Epidermal melanocyte (primary cell): ENCODE measurements around the gene ARL5B.

Source experiments
- DNase-seq: peaks from one replicate; pipeline ENCODE4 v3.0.0; 2011; ENCODE audit warnings: low spot score; ENCODE audit not compliant: insufficient read length

Gene ARL5B

GRCh38 chr10:18658271-18659124 lies 733 bp upstream of the ARL5B start:
- no peak for DNase-seq

- DNase-seq: no peak
Measured at GRCh38 chr10:18659819-18660535, 746 bp downstream of the ARL5B start.

- no peak for DNase-seq
Measured at GRCh38 chr10:18660816-18661431, 1.7 kb downstream of the ARL5B start.

GRCh38 chr10:18664841-18665478 lies 5.7 kb downstream of the ARL5B start:
- DNase-seq: no peak

- no peak for DNase-seq
Measured at GRCh38 chr10:18665815-18666558, 6.8 kb downstream of the ARL5B start.

GRCh38 chr10:18666810-18667209 lies 7.6 kb downstream of the ARL5B start:
- DNase-seq: no peak

GRCh38 chr10:18668026-18668425 lies 8.8 kb downstream of the ARL5B start:
- no peak for DNase-seq

GRCh38 chr10:18675086-18675801 lies 16.0 kb downstream of the ARL5B start:
- no peak for DNase-seq

- no peak for DNase-seq
Measured at GRCh38 chr10:18680754-18681153, 21.5 kb downstream of the ARL5B start.

- no peak for DNase-seq
Measured at GRCh38 chr10:18681366-18681765, 22.1 kb downstream of the ARL5B start.

GRCh38 chr10:18681971-18682411 lies 22.8 kb downstream of the ARL5B start:
- no peak for DNase-seq

- no peak for DNase-seq
Measured at GRCh38 chr10:18683427-18683826, 24.2 kb downstream of the ARL5B start.

GRCh38 chr10:18684416-18684815 lies 25.2 kb downstream of the ARL5B start:
- no peak for DNase-seq

- no peak for DNase-seq
Measured at GRCh38 chr10:18684953-18685352, 25.7 kb downstream of the ARL5B start.

GRCh38 chr10:18685555-18685954 lies 26.3 kb downstream of the ARL5B start:
- DNase-seq: no peak

GRCh38 chr10:18687195-18687594 lies 28.0 kb downstream of the ARL5B start:
- no peak for DNase-seq

- no peak for DNase-seq
Measured at GRCh38 chr10:18687706-18688105, 28.5 kb downstream of the ARL5B start.

GRCh38 chr10:18689498-18689897 lies 30.3 kb downstream of the ARL5B start:
- DNase-seq: no peak

- no peak for DNase-seq
Measured at GRCh38 chr10:18690541-18690940, 31.3 kb downstream of the ARL5B start.
